Measurements from ENCODE around the gene TMEM61.

Gene TMEM61

GRCh38 chr1:54987427-54987826, 7.0 kb downstream of the TMEM61 start:
- no peak for DNase-seq

GRCh38 chr1:54987919-54988705, 7.7 kb downstream of the TMEM61 start:
- no peak for DNase-seq

- no peak for DNase-seq
Measured at GRCh38 chr1:54988975-54989374, 8.5 kb downstream of the TMEM61 start.

GRCh38 chr1:54989473-54989872, 9.0 kb downstream of the TMEM61 start:
- DNase-seq, result peak; percentile 54

- no peak for DNase-seq
Measured at GRCh38 chr1:54989968-54990810, 9.8 kb downstream of the TMEM61 start.

GRCh38 chr1:54990916-54991315, 10.5 kb downstream of the TMEM61 start:
- no peak for DNase-seq

- no peak for DNase-seq
Measured at GRCh38 chr1:54991939-54992338, 11.5 kb downstream of the TMEM61 start.

GRCh38 chr1:54993140-54993539, 12.7 kb downstream of the TMEM61 start:
- DNase-seq, result no peak

GRCh38 chr1:54994355-54994990, 14.0 kb downstream of the TMEM61 start:
- no peak for DNase-seq

GRCh38 chr1:54995013-54995760, 14.8 kb downstream of the TMEM61 start:
- no peak for DNase-seq

- DNase-seq, result no peak
Measured at GRCh38 chr1:54995835-54996234, 15.4 kb downstream of the TMEM61 start.

- peak; percentile 54 for DNase-seq
Measured at GRCh38 chr1:54996359-54996868, 16.0 kb downstream of the TMEM61 start.

GRCh38 chr1:54996869-54997710, 16.7 kb downstream of the TMEM61 start:
- no peak for DNase-seq

GRCh38 chr1:54997711-54997986, 17.2 kb downstream of the TMEM61 start:
- no peak for DNase-seq

- DNase-seq, result no peak
Measured at GRCh38 chr1:54998100-54998499, 17.7 kb downstream of the TMEM61 start.

GRCh38 chr1:54998677-54999076, 18.2 kb downstream of the TMEM61 start, which contains the start of gene BSND:
BSND (plus strand) TSS chr1:54998933; CDS start chr1:54999187, 254 bp downstream.
- no peak for DNase-seq

GRCh38 chr1:55000110-55001085, 20.0 kb downstream of the TMEM61 start:
- DNase-seq, result no peak

- DNase-seq, result no peak
Measured at GRCh38 chr1:55001311-55001710, 20.9 kb downstream of the TMEM61 start.

- DNase-seq, result no peak
Measured at GRCh38 chr1:55002686-55003085, 22.3 kb downstream of the TMEM61 start.

GRCh38 chr1:55005351-55006140, 25.1 kb downstream of the TMEM61 start:
- no peak for DNase-seq

Data from NCI-H1092 (cell line).